PFSK-1 (cell line): ENCODE measurements around the gene ACSL3.

Experiments used
- POLR2AphosphoS5 ChIP-seq: IDR thresholded peaks from 2 replicates; pipeline ENCODE4 v1.6.1; 2012; ENCODE audit warnings: low read depth, mild to moderate bottlenecking, control low read depth, low read length, moderate library complexity
- TAF1 ChIP-seq: IDR thresholded peaks from 2 replicates; pipeline ENCODE4 v1.6.1; 2012; ENCODE audit warnings: low read length, control low read depth, borderline replicate concordance; ENCODE audit not compliant: insufficient read depth

DNA sequence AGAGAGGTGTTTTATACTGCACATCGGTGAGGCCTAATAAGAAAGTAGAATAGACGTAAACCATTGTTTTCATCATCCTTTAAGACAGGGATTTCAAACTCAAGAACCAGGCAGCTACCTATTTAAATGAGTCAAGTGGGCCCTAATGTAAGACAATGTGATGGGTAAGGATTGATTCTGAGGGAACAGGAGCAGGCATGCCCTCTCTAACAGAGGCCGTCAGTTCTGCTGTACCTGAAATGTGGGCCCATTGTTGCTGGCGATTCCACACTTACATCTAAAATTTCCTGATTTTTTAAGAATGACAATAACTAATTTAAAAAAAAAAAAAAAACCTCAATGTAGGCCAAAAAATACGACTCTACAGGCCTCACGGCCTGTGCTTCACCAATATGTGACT, 67.5 kb downstream of the ACSL3 start:
- TF ChIP-seq POLR2AphosphoS5 = no peak
- TF ChIP-seq TAF1 = no peak
